ENCODE results near the gene MAGI2.
"Not testable (repeated sequence)": the region's sequence is repeated elsewhere in the genome, so short reads cannot be mapped to it uniquely, and the experiment has no call there.

DNA sequence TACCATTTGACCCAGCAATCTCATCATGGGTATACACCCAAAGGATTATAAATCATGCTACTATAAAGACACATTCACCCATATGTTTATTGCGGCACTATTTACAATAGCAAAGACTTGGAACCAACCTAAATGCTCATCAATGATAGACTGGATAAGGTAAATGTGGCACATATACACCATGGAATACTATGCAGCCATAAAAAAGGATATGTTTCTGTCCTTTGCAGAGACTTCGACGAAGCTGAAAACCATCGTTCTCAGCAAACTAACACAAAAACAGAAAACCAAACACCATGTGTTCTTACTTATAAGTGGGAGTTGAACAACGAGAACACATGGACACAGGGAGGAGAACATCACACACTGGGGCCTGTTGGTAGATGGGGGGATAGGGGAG, 1131.2 kb downstream of the MAGI2 start:
- TF ChIP-seq, protein P1, sequence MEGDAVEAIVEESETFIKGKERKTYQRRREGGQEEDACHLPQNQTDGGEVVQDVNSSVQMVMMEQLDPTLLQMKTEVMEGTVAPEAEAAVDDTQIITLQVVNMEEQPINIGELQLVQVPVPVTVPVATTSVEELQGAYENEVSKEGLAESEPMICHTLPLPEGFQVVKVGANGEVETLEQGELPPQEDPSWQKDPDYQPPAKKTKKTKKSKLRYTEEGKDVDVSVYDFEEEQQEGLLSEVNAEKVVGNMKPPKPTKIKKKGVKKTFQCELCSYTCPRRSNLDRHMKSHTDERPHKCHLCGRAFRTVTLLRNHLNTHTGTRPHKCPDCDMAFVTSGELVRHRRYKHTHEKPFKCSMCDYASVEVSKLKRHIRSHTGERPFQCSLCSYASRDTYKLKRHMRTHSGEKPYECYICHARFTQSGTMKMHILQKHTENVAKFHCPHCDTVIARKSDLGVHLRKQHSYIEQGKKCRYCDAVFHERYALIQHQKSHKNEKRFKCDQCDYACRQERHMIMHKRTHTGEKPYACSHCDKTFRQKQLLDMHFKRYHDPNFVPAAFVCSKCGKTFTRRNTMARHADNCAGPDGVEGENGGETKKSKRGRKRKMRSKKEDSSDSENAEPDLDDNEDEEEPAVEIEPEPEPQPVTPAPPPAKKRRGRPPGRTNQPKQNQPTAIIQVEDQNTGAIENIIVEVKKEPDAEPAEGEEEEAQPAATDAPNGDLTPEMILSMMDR (IDR thresholded peaks at IDR 0.05), result not testable (repeated sequence)
- TF ChIP-seq POLR2A, EP300 (IDR thresholded peaks at IDR 0.05): not testable (repeated sequence)

Measured in ovary (tissue), 3 donors.